ENCODE results near the gene CTR9. TPM values are rescaled to one million over a fixed set of nuclear protein-coding genes. Genes with fewer than 3 reads are reported as not detected.
A peak's percentile ranks its signal among the peaks of the same experiment; 100 is the strongest.

Gene CTR9
- total RNA-seq = 10 to 100 TPM; 26.3 to 33.4 TPM
- polyA plus RNA-seq = 10 to 100 TPM; 12.5 to 13.1 TPM

DNA sequence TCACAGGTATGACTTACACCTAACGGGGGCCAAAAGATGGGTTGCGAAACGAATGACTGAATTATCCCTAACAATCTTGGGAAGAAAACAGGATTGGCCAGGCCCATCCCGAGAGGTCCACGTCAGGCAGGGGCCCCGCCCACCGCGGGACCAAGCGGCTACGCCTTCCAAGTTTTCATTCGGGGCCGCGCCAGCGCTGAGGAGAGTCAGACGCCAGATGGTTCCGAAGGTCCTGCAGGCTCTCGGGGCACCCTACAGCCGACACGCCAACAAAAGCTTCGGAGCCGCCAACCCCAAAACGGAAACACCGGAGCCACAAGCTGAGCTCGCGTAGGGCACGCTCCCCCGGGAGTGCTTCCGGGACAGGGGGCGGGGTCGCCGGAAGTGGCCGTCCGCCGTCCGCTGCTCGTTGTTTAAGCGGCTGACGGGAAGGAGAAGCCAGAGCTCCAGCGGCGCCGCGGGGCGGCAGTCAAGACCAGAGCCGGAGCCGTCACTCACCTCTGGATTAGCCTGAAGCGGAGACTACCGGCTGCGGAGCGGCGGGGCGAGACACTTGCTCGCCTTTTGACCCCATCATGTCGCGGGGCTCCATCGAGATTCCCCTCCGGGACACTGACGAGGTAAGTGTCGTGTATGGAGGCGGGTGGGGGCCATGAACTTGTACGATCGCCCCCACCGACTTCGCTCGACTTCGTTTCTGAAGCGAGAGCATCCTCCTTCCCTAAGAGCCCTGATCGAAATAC is at the start of gene CTR9:
Gene CTR9 (plus strand): TSS at position 409 of the 743 bp plus-strand sequence. CDS start 167 bp downstream, at position 576.
- under 1% methylated on average over 67 of the region's 67 CpGs for WGBS
- peak; percentile 94 for DNase-seq (ENCODE audit: low spot score)
- H3K4me1 ChIP-seq (ENCODE audit: control insufficient read depth in 4 of 4, insufficient read depth in 4 of 4, low read length in 3 of 4) = peaks cover 0 to 14% (median 12%) of the 10 kb centered on the region in 4 donors
- H3K9ac ChIP-seq (ENCODE audit: low read depth in 1 of 2, low read length in 2 of 2) = peak within 1 kb of the TSS; percentile 75 to 96
- H3K9me3 ChIP-seq (ENCODE audit: control insufficient read depth in 4 of 4, low read length in 3 of 4) = no peaks in the 10 kb centered on the region
- peaks cover 4 to 19% (median 9%) of the 10 kb centered on the region in 4 donors for H3K36me3 ChIP-seq (ENCODE audit: control insufficient read depth in 4 of 4, insufficient read depth in 3 of 4, low read depth in 1 of 4, low read length in 3 of 4)
- TF ChIP-seq RAD21 (IDR thresholded peaks at IDR 0.05) = peak in 1 of 2 donors; percentile 20
- peak in 1 of 2 donors; percentile 36 for TF ChIP-seq HNF4A (conservative IDR thresholded peaks at IDR 0.05)
- TF ChIP-seq FOXA2 (IDR thresholded peaks at IDR 0.05) = no peak
- TF ChIP-seq, protein P1, sequence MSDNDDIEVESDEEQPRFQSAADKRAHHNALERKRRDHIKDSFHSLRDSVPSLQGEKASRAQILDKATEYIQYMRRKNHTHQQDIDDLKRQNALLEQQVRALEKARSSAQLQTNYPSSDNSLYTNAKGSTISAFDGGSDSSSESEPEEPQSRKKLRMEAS (IDR thresholded peaks at IDR 0.05) = peak; percentile 92
- TF ChIP-seq RXRA (IDR thresholded peaks at IDR 0.05) = peak; percentile 18 to 36
- TF ChIP-seq GABPA (IDR thresholded peaks at IDR 0.05 in 1 of 2, conservative IDR thresholded peaks at IDR 0.05 in 1 of 2) = peak; percentile 96 to 99
- TF ChIP-seq, protein P2, sequence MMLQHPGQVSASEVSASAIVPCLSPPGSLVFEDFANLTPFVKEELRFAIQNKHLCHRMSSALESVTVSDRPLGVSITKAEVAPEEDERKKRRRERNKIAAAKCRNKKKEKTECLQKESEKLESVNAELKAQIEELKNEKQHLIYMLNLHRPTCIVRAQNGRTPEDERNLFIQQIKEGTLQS (IDR thresholded peaks at IDR 0.05) = no peak
- TF ChIP-seq NR2F2 (IDR thresholded peaks at IDR 0.05) = peak; percentile 84
- peak in 1 of 2 donors; percentile 45 for TF ChIP-seq EGR1 (IDR thresholded peaks at IDR 0.05; ENCODE audit: low read depth in 2 of 2)
- TF ChIP-seq HNF4G (IDR thresholded peaks at IDR 0.05) = no peak
- TF ChIP-seq, protein P3, sequence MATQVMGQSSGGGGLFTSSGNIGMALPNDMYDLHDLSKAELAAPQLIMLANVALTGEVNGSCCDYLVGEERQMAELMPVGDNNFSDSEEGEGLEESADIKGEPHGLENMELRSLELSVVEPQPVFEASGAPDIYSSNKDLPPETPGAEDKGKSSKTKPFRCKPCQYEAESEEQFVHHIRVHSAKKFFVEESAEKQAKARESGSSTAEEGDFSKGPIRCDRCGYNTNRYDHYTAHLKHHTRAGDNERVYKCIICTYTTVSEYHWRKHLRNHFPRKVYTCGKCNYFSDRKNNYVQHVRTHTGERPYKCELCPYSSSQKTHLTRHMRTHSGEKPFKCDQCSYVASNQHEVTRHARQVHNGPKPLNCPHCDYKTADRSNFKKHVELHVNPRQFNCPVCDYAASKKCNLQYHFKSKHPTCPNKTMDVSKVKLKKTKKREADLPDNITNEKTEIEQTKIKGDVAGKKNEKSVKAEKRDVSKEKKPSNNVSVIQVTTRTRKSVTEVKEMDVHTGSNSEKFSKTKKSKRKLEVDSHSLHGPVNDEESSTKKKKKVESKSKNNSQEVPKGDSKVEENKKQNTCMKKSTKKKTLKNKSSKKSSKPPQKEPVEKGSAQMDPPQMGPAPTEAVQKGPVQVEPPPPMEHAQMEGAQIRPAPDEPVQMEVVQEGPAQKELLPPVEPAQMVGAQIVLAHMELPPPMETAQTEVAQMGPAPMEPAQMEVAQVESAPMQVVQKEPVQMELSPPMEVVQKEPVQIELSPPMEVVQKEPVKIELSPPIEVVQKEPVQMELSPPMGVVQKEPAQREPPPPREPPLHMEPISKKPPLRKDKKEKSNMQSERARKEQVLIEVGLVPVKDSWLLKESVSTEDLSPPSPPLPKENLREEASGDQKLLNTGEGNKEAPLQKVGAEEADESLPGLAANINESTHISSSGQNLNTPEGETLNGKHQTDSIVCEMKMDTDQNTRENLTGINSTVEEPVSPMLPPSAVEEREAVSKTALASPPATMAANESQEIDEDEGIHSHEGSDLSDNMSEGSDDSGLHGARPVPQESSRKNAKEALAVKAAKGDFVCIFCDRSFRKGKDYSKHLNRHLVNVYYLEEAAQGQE (IDR thresholded peaks at IDR 0.05) = peak; percentile 87
- peak in 1 of 2 donors; percentile 50 for TF ChIP-seq JUND (IDR thresholded peaks at IDR 0.05)
- TF ChIP-seq FOXA1 (IDR thresholded peaks at IDR 0.05) = peak; percentile 40
- TF ChIP-seq, protein P4, sequence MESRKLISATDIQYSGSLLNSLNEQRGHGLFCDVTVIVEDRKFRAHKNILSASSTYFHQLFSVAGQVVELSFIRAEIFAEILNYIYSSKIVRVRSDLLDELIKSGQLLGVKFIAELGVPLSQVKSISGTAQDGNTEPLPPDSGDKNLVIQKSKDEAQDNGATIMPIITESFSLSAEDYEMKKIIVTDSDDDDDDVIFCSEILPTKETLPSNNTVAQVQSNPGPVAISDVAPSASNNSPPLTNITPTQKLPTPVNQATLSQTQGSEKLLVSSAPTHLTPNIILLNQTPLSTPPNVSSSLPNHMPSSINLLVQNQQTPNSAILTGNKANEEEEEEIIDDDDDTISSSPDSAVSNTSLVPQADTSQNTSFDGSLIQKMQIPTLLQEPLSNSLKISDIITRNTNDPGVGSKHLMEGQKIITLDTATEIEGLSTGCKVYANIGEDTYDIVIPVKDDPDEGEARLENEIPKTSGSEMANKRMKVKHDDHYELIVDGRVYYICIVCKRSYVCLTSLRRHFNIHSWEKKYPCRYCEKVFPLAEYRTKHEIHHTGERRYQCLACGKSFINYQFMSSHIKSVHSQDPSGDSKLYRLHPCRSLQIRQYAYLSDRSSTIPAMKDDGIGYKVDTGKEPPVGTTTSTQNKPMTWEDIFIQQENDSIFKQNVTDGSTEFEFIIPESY (IDR thresholded peaks at IDR 0.05) = peak; percentile 21
- TF ChIP-seq, protein P5, sequence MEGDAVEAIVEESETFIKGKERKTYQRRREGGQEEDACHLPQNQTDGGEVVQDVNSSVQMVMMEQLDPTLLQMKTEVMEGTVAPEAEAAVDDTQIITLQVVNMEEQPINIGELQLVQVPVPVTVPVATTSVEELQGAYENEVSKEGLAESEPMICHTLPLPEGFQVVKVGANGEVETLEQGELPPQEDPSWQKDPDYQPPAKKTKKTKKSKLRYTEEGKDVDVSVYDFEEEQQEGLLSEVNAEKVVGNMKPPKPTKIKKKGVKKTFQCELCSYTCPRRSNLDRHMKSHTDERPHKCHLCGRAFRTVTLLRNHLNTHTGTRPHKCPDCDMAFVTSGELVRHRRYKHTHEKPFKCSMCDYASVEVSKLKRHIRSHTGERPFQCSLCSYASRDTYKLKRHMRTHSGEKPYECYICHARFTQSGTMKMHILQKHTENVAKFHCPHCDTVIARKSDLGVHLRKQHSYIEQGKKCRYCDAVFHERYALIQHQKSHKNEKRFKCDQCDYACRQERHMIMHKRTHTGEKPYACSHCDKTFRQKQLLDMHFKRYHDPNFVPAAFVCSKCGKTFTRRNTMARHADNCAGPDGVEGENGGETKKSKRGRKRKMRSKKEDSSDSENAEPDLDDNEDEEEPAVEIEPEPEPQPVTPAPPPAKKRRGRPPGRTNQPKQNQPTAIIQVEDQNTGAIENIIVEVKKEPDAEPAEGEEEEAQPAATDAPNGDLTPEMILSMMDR (IDR thresholded peaks at IDR 0.05; ENCODE audit: low read depth, low read length, missing input control) = no peak
- TF ChIP-seq YY1 (IDR thresholded peaks at IDR 0.05) = peak; percentile 89
- TF ChIP-seq TAF1 (conservative IDR thresholded peaks at IDR 0.05) = peak; percentile 97
- peak; percentile 76 for TF ChIP-seq SP1 (IDR thresholded peaks at IDR 0.05)
- H3K27ac ChIP-seq (ENCODE audit: low read depth in 1 of 2, low read length in 2 of 2) = peak within 1 kb of the TSS; percentile 93 to 99
- no peaks in the 10 kb centered on the region for H3K27me3 ChIP-seq (ENCODE audit: control insufficient read depth in 4 of 4, insufficient read depth in 4 of 4, low read length in 3 of 4)
- peak within 1 kb of the TSS; percentile 73 to 98 (median 81) for H3K4me3 ChIP-seq (ENCODE audit: low read depth in 1 of 3, low read length in 3 of 3)

Measured in liver (tissue), 9 donors.